ENCODE data around the gene JAM2.

DNA sequence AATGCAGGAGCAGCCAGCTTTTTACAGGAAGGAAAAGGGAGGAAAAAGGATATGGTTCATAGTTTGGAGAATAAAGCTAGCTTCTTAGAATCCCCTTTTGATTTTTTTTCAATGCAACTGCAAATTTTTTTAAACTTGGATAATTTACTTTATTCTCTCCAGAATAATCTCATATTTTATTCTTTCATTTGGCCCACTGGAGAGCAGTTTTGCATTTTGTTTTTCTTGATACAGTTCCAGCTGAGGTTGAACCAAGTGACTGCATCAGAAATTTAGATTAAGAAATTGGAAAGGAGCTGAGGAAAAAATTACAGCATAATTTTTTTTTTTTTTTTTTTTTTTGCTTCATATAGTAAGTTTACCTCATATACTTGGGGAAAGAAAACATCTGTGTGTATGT lies 118.5 kb downstream of the JAM2 start:
- TF ChIP-seq, protein P1, sequence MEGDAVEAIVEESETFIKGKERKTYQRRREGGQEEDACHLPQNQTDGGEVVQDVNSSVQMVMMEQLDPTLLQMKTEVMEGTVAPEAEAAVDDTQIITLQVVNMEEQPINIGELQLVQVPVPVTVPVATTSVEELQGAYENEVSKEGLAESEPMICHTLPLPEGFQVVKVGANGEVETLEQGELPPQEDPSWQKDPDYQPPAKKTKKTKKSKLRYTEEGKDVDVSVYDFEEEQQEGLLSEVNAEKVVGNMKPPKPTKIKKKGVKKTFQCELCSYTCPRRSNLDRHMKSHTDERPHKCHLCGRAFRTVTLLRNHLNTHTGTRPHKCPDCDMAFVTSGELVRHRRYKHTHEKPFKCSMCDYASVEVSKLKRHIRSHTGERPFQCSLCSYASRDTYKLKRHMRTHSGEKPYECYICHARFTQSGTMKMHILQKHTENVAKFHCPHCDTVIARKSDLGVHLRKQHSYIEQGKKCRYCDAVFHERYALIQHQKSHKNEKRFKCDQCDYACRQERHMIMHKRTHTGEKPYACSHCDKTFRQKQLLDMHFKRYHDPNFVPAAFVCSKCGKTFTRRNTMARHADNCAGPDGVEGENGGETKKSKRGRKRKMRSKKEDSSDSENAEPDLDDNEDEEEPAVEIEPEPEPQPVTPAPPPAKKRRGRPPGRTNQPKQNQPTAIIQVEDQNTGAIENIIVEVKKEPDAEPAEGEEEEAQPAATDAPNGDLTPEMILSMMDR (IDR thresholded peaks at IDR 0.05): no peak
- TF ChIP-seq POLR2A (IDR thresholded peaks at IDR 0.05): no peak
